H9 (cell line): ENCODE measurements around the gene GHRHR. TPM values are rescaled to one million over a fixed set of nuclear protein-coding genes. Genes with fewer than 3 reads are reported as not detected.

Experiments used
- DNase-seq: peaks from one replicate; pipeline ENCODE4 v3.0.0-alpha.2; 2017
- H2AFZ ChIP-seq: one replicate; pipeline ENCODE4 v1.6.1; 2013; ENCODE audit warnings: mild to moderate bottlenecking, low read length, control low read depth, moderate library complexity
- H2AK5ac ChIP-seq: 2 replicates; pipeline ENCODE4 v1.6.1; 2013; ENCODE audit warnings: low read length, control low read depth, mixed read lengths; ENCODE audit not compliant: insufficient read length
- H2BK120ac ChIP-seq: one replicate; pipeline ENCODE4 v1.6.1; 2013; ENCODE audit warnings: low read depth, mild to moderate bottlenecking, low read length, control low read depth, inconsistent platforms; ENCODE audit not compliant: poor library complexity, severe bottlenecking
- H2BK12ac ChIP-seq: 2 replicates; pipeline ENCODE4 v1.6.1; 2013; ENCODE audit warnings: low read length, control low read depth, mixed read lengths, low read depth; ENCODE audit not compliant: insufficient read length
- H2BK15ac ChIP-seq: 2 replicates; pipeline ENCODE4 v1.6.1; 2013; ENCODE audit warnings: low read depth, low read length, control low read depth
- H2BK20ac ChIP-seq: one replicate; pipeline ENCODE4 v1.6.1; 2013; ENCODE audit warnings: low read depth, mild to moderate bottlenecking, low read length, control low read depth, inconsistent platforms; ENCODE audit not compliant: poor library complexity, severe bottlenecking
- H2BK5ac ChIP-seq: 2 replicates; pipeline ENCODE4 v1.6.1; 2013; ENCODE audit warnings: low read length, control low read depth, mixed read lengths; ENCODE audit not compliant: insufficient read length
- H3K14ac ChIP-seq: 2 replicates; pipeline ENCODE4 v1.6.1; 2013; ENCODE audit warnings: low read length, control low read depth; ENCODE audit not compliant: insufficient read depth
- H3K18ac ChIP-seq: 2 replicates; pipeline ENCODE4 v1.6.1; 2013; ENCODE audit warnings: low read depth, mild to moderate bottlenecking, mixed read lengths, low read length, control low read depth; ENCODE audit not compliant: insufficient read length
- H3K23ac ChIP-seq: 2 replicates; pipeline ENCODE4 v1.6.1; 2013; ENCODE audit warnings: low read length, control low read depth, mixed read lengths, low read depth; ENCODE audit not compliant: insufficient read length
- H3K23me2 ChIP-seq: 2 replicates; pipeline ENCODE4 v1.6.1; 2013; ENCODE audit warnings: low read depth, mild to moderate bottlenecking, mixed read lengths, low read length, control low read depth; ENCODE audit not compliant: insufficient read length, poor library complexity, severe bottlenecking
- H3K27ac ChIP-seq: 2 replicates; pipeline ENCODE4 v1.5.1; 2013; ENCODE audit warnings: low read length, control low read depth, mixed read lengths, low read depth; ENCODE audit not compliant: insufficient read length
- H3K27me3 ChIP-seq: 2 replicates; pipeline ENCODE4 v1.6.1; 2013; ENCODE audit warnings: low read length, control low read depth, inconsistent platforms; ENCODE audit not compliant: insufficient read depth
- H3K4ac ChIP-seq: 2 replicates; pipeline ENCODE4 v1.6.1; 2013; ENCODE audit warnings: low read depth, mild to moderate bottlenecking, control low read depth, inconsistent platforms, low read length, moderate library complexity
- H3K4me1 ChIP-seq: 2 replicates; pipeline ENCODE4 v1.6.1; 2013; ENCODE audit warnings: low read length, control low read depth, inconsistent platforms; ENCODE audit not compliant: insufficient read depth
- H3K4me2 ChIP-seq: 2 replicates; pipeline ENCODE4 v1.6.1; 2013; ENCODE audit warnings: low read length, control low read depth, mixed read lengths; ENCODE audit not compliant: insufficient read length, insufficient read depth
- H3K56ac ChIP-seq: 2 replicates; pipeline ENCODE4 v1.6.1; 2013; ENCODE audit warnings: low read depth, mild to moderate bottlenecking, mixed read lengths, low read length, control low read depth; ENCODE audit not compliant: insufficient read length
- H3K79me1 ChIP-seq: 2 replicates; pipeline ENCODE4 v1.6.1; 2013; ENCODE audit warnings: low read depth, mild to moderate bottlenecking, moderate library complexity, low read length, control low read depth, inconsistent platforms; ENCODE audit not compliant: insufficient read depth, poor library complexity, severe bottlenecking
- H3K79me2 ChIP-seq: 2 replicates; pipeline ENCODE4 v1.6.1; 2013; ENCODE audit warnings: low read length, control low read depth, inconsistent platforms; ENCODE audit not compliant: insufficient read depth
- H3K9ac ChIP-seq: 2 replicates; pipeline ENCODE4 v1.6.1; 2013; ENCODE audit warnings: low read length, control low read depth, mixed read lengths; ENCODE audit not compliant: insufficient read length; ENCODE audit errors: extremely low read depth
- H3K9me3 ChIP-seq: one replicate; pipeline ENCODE4 v1.6.1; 2013; ENCODE audit warnings: low read depth, low read length, inconsistent platforms; ENCODE audit not compliant: control insufficient read depth
- H3T11ph ChIP-seq: one replicate; pipeline ENCODE4 v1.6.1; 2013; ENCODE audit warnings: mild to moderate bottlenecking, low read length, control low read depth, inconsistent platforms
- H4K20me1 ChIP-seq: one replicate; pipeline ENCODE4 v1.6.1; 2013; ENCODE audit not compliant: control insufficient read depth, insufficient read length, insufficient read depth
- H4K5ac ChIP-seq: 2 replicates; pipeline ENCODE4 v1.6.1; 2013; ENCODE audit warnings: low read depth, mild to moderate bottlenecking, mixed read lengths, low read length, control low read depth; ENCODE audit not compliant: insufficient read length
- H4K8ac ChIP-seq: replicated peaks from 2 replicates; pipeline ENCODE4 v1.6.1; 2013; ENCODE audit warnings: low read length, control low read depth, mixed read lengths, low read depth; ENCODE audit not compliant: insufficient read length
- H4K91ac ChIP-seq: 2 replicates; pipeline ENCODE4 v1.6.1; 2013; ENCODE audit warnings: low read depth, mild to moderate bottlenecking, moderate library complexity, mixed read lengths, low read length, control low read depth; ENCODE audit not compliant: insufficient read length
- H3K27ac Mint-ChIP-seq, 3 experiments: 2 replicates in 2 of 3; 3 replicates in 1 of 3; pipeline ENCODE4 v1.8.0; 2020 to 2021; ENCODE audit warnings: mixed read lengths in 3 of 3, mild to moderate bottlenecking in 1 of 3, moderate library complexity in 1 of 3
- H3K27me3 Mint-ChIP-seq: 2 replicates; pipeline ENCODE4 v1.8.0; 2021; ENCODE audit warnings: low read depth, mild to moderate bottlenecking, moderate library complexity, mixed read lengths
- H3K36me3 Mint-ChIP-seq, 3 experiments: 2 replicates in 2 of 3; 3 replicates in 1 of 3; pipeline ENCODE4 v1.8.0; 2020 to 2021; ENCODE audit warnings: low read depth in 3 of 3, mixed read lengths in 3 of 3; ENCODE audit not compliant: insufficient read depth in 1 of 3
- H3K4me1 Mint-ChIP-seq, 2 experiments: 2 replicates each; pipeline ENCODE4 v1.8.0; 2020; ENCODE audit warnings: mixed read lengths in 2 of 2
- H3K4me3 Mint-ChIP-seq, 2 experiments: 2 replicates in 1 of 2; 3 replicates in 1 of 2; pipeline ENCODE4 v1.8.0; 2020 to 2021; ENCODE audit warnings: mild to moderate bottlenecking in 2 of 2, mixed read lengths in 2 of 2, moderate library complexity in 1 of 2
- H3K9me3 Mint-ChIP-seq, 2 experiments: 2 replicates in 1 of 2; 3 replicates in 1 of 2; pipeline ENCODE4 v1.8.0; 2020; ENCODE audit warnings: mild to moderate bottlenecking in 2 of 2, mixed read lengths in 2 of 2, moderate library complexity in 1 of 2
- WGBS: extraction: QIAGEN DNeasy Blood & Tissue Kit; methylation state at CpG from one replicate; pipeline ENCODE4 v1.1.7; 2013; ENCODE audit warnings: missing lambda C conversion rate, low lambda C conversion rate, mixed read lengths; ENCODE audit not compliant: insufficient read length; ENCODE audit errors: extremely low coverage; 5-methylcytosine and 5-hydroxymethylcytosine counted together
- total RNA-seq: library from RNA; stranded (reverse); gene quantifications from 2 replicates; pipeline ENCODE4 v1.2.1, GENCODE V29; 2021
- TF ChIP-seq, protein P1 (sequence below): fragments of 200-600 bp; sonication (generic); conservative IDR thresholded peaks from 3 replicates; pipeline ENCODE4 v1.8.0; 2021; ENCODE audit warnings: antibody characterized with exemption, mild to moderate bottlenecking

Gene GHRHR
- total RNA-seq, 1 experiment from 2014 or later, result 7.4 TPM

DNA sequence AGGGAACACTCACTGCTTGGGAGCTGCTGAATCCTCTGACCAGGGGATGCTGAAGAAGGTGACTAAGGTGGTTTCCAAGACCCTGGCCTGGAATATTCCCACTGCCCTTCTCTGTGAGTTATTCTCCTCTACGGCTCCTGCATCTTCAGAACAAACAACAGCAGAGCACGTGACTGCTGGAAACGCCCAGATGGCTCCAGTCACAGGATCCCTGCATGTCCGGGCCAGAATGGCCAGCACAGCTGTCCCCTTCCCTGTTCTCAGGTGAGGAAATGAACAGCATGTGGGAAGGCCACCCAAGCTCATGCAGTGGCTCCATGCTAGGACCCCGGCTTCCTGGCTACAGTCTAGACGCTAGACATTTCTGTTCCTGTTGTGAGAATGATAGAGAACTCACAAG, 43.1 kb downstream of the GHRHR start:
- Histone ChIP-seq H3K79me2 (no peaks in the 10 kb centered on the region), H3K27ac (no peak overlapping the region), H2BK20ac (no peak overlapping the region), H3K4me1 (0 out of 2 replicates have a peak, but pooled peaks cover 2% of the 10 kb centered on the region), H4K5ac (no peak overlapping the region), H3K14ac (no peak overlapping the region), H3K18ac (no peak overlapping the region), H2AK5ac (no peak overlapping the region), H3T11ph (no peak overlapping the region), H3K9ac (no peak overlapping the region), H3K23me2 (no peaks in the 10 kb centered on the region), H4K8ac (no peak overlapping the region), H3K23ac (no peak overlapping the region), H2BK12ac (no peak overlapping the region), H3K9me3 (no peaks in the 10 kb centered on the region), H2BK5ac (no peak overlapping the region), H3K27me3 (0 out of 2 replicates have a peak, but pooled peaks cover 2% of the 10 kb centered on the region), H3K79me1 (no peaks in the 10 kb centered on the region), H3K4me2 (no peak overlapping the region), H2BK120ac (no peak overlapping the region), H3K56ac (no peak overlapping the region), H4K91ac (no peak overlapping the region), H4K20me1 (no peaks in the 10 kb centered on the region), H3K4ac (no peak overlapping the region), H2AFZ (no peak overlapping the region), H2BK15ac (no peak overlapping the region)
- peaks cover 0 to 8% (median 7%) of the 10 kb centered on the region in 3 experiments; a peak in 3 of 7 replicates for H3K36me3 Mint-ChIP-seq
- TF ChIP-seq, protein P1, sequence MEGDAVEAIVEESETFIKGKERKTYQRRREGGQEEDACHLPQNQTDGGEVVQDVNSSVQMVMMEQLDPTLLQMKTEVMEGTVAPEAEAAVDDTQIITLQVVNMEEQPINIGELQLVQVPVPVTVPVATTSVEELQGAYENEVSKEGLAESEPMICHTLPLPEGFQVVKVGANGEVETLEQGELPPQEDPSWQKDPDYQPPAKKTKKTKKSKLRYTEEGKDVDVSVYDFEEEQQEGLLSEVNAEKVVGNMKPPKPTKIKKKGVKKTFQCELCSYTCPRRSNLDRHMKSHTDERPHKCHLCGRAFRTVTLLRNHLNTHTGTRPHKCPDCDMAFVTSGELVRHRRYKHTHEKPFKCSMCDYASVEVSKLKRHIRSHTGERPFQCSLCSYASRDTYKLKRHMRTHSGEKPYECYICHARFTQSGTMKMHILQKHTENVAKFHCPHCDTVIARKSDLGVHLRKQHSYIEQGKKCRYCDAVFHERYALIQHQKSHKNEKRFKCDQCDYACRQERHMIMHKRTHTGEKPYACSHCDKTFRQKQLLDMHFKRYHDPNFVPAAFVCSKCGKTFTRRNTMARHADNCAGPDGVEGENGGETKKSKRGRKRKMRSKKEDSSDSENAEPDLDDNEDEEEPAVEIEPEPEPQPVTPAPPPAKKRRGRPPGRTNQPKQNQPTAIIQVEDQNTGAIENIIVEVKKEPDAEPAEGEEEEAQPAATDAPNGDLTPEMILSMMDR, result no peak
- no peak for DNase-seq
- H3K27me3 Mint-ChIP-seq, result peaks cover 6% of the 10 kb centered on the region
- H3K4me3 Mint-ChIP-seq, result no peak overlapping the region; a peak in 1 of 5 replicates
- H3K4me1 Mint-ChIP-seq, result peaks cover 8 to 18% of the 10 kb centered on the region in 2 experiments; a peak in 3 of 4 replicates
- no CpG with 5 or more reads among the region's 6 CpGs for WGBS
- peaks cover 3 to 7% of the 10 kb centered on the region in 2 experiments; a peak in 2 of 5 replicates for H3K9me3 Mint-ChIP-seq
- peak overlapping the region in 1 of 3 experiments; percentile 91; a peak in 1 of 7 replicates for H3K27ac Mint-ChIP-seq
